ENCODE data around the gene TUT1.
"Not testable (repeated sequence)": the region's sequence is repeated elsewhere in the genome, so short reads cannot be mapped to it uniquely, and the experiment has no call there.

TUT1 gene

DNA sequence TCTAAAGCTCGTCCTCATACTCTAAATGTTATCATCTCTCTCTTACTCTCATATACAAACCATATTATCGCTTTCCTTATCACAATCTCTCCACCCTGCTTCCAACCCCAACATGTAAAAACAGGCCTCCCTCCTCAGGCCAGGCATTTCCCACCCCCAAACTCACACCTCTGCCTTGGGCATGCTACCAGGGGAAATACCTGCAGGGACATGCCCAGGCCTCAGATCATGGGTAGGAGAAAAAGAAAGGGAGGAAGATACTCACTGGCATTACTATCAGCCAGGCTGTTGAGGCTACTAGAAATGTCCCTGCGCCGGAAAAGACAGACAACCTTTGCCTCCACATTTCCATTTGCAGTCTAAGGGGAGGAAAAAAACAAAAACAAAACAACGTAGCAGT lies 8.6 kb upstream of the TUT1 start:
- H3K4me1 Mint-ChIP-seq (ENCODE audit: low read depth), result peaks cover 58% of the 10 kb centered on the region
- H3K4me3 Mint-ChIP-seq, result peak overlapping the region; percentile 94
- peak overlapping the region; percentile 93 for H3K27ac Mint-ChIP-seq
- H3K9me3 Mint-ChIP-seq, result no peaks in the 10 kb centered on the region
- DNase-seq, result no peak
- H3K27me3 Mint-ChIP-seq, result no peaks in the 10 kb centered on the region
- peaks cover 92% of the 10 kb centered on the region for H3K36me3 Mint-ChIP-seq (ENCODE audit: low read depth)

GRCh38 chr11:62599069-62599696 lies 7.9 kb upstream of the TUT1 start:
- H3K27me3 Mint-ChIP-seq, result no peaks in the 10 kb centered on the region
- peak; percentile 92 for DNase-seq
- H3K9me3 Mint-ChIP-seq, result no peaks in the 10 kb centered on the region
- peak overlapping the region; percentile 93 for H3K27ac Mint-ChIP-seq
- H3K4me1 Mint-ChIP-seq (ENCODE audit: low read depth), result peaks cover 62% of the 10 kb centered on the region
- peak overlapping the region; percentile 94 for H3K4me3 Mint-ChIP-seq
- H3K36me3 Mint-ChIP-seq (ENCODE audit: low read depth), result peaks cover 92% of the 10 kb centered on the region

GRCh38 chr11:62595124-62595523 lies 3.8 kb upstream of the TUT1 start:
- Mint-ChIP-seq H3K27ac (peak overlapping the region; percentile 93), H3K36me3 (ENCODE audit: low read depth) (peaks cover 95% of the 10 kb centered on the region), H3K4me3 (no peak overlapping the region)

DNA sequence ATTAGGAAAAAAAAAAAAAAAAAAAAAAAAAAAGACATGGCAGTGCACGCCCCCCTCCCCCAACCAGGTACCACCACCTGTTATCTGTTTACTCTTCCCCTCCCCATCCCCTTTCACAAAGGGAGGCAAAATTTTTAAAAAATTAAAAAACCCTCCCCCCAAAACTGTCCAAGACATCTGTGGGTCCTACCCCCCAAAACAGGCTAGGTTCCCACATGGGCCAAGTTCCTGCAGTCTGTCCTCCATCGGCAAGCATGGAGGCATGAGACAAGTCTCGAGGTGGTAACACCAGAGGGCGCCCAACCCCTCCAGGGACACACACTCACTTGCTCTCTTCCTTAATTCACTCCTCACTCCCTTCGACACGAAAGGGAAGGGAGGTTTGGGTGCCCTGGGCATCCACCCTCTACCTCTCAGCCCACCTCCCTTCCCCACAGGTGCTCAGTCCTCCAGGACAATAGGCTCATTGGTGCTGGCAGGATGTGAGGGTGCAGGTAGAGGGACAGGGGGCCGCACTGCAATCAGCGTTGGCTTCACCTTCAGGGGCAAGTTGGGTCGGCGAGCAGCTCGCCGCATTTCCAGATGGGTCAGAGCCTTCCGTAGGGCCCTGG lies 2.2 kb upstream of the TUT1 start:
- Mint-ChIP-seq H3K27ac (peak overlapping the region; percentile 93), H3K27me3 (no peaks in the 10 kb centered on the region), H3K36me3 (ENCODE audit: low read depth) (peaks cover 93% of the 10 kb centered on the region), H3K9me3 (no peaks in the 10 kb centered on the region), H3K4me1 (ENCODE audit: low read depth) (peaks cover 66% of the 10 kb centered on the region), H3K4me3 (peak overlapping the region; percentile 66)
- DNase-seq, result peak; percentile 81

More at GRCh38 chr11:62595124-62595523, 3.8 kb upstream of the TUT1 start:
- Mint-ChIP-seq H3K27me3 (no peaks in the 10 kb centered on the region), H3K4me1 (ENCODE audit: low read depth) (peaks cover 70% of the 10 kb centered on the region), H3K9me3 (no peaks in the 10 kb centered on the region)
- DNase-seq, result no peak

DNA sequence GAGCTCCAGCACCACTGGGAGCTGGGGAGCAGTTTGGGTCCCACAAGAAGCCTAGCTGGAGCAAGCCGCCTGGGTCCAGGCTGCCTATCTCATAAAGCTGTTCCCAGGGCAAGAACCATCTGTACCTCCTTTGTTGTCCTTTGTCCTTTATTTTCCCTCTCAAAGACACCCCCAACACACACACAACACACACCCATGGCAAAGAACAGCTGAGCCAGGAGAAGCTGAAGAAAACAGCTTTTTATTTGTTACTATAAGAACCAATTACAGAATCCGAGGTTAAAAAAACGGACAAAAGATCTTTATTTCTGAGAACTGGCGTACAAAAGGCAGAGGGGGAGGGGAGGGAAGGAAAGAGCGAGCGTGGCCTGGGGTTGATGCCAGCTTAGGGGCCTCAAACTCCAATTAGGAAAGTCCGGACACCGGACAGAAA lies 1.7 kb upstream of the TUT1 start:
- Mint-ChIP-seq H3K27ac (peak overlapping the region; percentile 97), H3K27me3 (no peaks in the 10 kb centered on the region), H3K36me3 (ENCODE audit: low read depth) (peaks cover 92% of the 10 kb centered on the region), H3K9me3 (no peaks in the 10 kb centered on the region), H3K4me1 (ENCODE audit: low read depth) (peaks cover 64% of the 10 kb centered on the region), H3K4me3 (peak overlapping the region; percentile 3)
- DNase-seq, result no peak

- H3K27ac Mint-ChIP-seq, result peak overlapping the region; percentile 97
- no peaks in the 10 kb centered on the region for H3K27me3 Mint-ChIP-seq
- DNase-seq, result no peak
- H3K4me3 Mint-ChIP-seq, result peak overlapping the region; percentile 97
- peaks cover 62% of the 10 kb centered on the region for H3K4me1 Mint-ChIP-seq (ENCODE audit: low read depth)
- H3K36me3 Mint-ChIP-seq (ENCODE audit: low read depth), result peaks cover 92% of the 10 kb centered on the region
- no peaks in the 10 kb centered on the region for H3K9me3 Mint-ChIP-seq
These were observed 958 bp upstream of the TUT1 start for GRCh38 chr11:62592146-62592815.

GRCh38 chr11:62588966-62589637 lies 2.2 kb downstream of the TUT1 start:
- Mint-ChIP-seq H3K27ac (peak overlapping the region; percentile 97), H3K27me3 (no peaks in the 10 kb centered on the region), H3K9me3 (no peaks in the 10 kb centered on the region), H3K4me1 (ENCODE audit: low read depth) (peaks cover 52% of the 10 kb centered on the region), H3K4me3 (peak overlapping the region; percentile 97), H3K36me3 (ENCODE audit: low read depth) (peaks cover 81% of the 10 kb centered on the region)
- no peak for DNase-seq

DNA sequence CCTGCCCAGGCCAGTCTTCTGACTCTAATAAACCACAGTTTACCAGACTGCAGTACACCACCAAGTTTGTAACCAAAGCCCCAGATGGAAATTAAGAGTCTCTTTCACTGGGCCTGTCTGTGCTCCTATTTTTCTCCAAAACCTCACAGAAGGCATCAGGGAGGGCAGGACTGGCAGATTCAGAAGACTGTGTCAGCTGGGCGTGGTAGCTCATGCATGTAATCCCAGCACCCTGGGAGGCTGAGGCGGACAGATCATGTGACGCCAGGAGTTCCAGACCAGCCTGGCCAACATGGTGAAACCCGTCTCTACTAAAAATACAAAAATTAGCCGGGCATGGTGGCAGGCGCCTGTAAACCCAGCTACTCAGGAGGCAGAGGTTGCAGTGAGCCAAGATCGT lies 6.0 kb downstream of the TUT1 start:
- not testable (repeated sequence) for DNase-seq, H3K9me3 Mint-ChIP-seq, H3K4me3 Mint-ChIP-seq, H3K27me3 Mint-ChIP-seq
- peaks cover 79% of the 10 kb centered on the region for H3K36me3 Mint-ChIP-seq (ENCODE audit: low read depth)
- H3K4me1 Mint-ChIP-seq (ENCODE audit: low read depth), result peaks cover 30% of the 10 kb centered on the region
- H3K27ac Mint-ChIP-seq, result peak overlapping the region; percentile 40

DNA sequence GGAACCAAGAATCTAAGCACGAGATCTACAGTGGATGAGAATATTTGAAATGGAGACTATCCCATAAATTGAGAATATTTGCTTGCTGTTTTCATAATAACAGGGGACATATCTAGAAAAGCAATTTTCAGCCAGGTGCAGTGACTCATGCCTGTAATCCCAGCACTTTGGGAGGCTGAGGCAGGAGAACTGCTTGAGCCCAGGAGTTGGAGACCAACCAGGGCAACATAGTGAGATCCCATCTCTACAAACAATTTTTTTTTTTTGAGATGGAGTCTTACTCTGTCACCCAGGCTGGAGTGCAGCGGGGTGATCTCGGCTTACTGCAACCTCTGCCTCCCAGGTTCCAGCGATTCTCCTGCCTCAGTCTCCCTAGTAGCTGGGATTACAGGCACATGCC lies 9.6 kb downstream of the TUT1 start:
- H3K27ac Mint-ChIP-seq, H3K27me3 Mint-ChIP-seq, H3K9me3 Mint-ChIP-seq, H3K4me3 Mint-ChIP-seq, DNase-seq: not testable (repeated sequence)
- Mint-ChIP-seq H3K36me3 (ENCODE audit: low read depth) (peaks cover 77% of the 10 kb centered on the region), H3K4me1 (ENCODE audit: low read depth) (peaks cover 10% of the 10 kb centered on the region)

DNA sequence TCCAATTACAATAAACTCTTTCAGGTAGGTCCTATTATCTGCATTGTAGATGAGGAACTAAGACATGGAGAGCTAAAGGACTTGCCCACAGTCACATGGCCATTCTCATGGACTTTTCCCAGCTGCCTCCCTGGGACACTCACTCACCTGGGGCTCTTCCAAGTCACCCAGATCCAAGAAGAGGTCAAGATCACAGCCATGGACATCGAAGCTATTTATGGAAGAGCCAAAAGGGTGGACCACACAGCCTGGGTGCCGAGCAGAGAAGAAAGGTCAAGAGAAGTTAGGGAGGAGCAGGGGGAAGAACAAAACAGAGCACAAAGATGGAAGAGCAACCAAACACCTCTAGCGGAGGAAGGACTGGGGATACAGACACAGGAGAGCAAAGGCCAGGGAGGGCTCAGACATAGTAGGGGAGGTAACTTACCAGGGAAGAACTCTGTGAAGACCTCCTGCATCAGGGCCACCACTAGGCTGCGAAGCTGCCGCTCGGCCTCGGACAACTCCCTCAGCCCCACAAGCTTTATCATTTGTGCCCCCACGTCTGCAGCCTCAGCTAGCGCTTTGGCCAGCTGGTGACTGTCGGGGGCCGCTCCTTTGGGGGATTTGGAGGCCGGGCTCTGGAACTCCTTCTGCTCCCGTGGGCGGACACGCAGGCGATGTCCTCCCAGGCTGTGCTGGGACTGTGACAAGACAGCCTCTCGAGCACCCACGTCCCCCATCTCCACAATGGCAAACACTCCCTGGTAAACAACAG lies 10.2 kb downstream of the TUT1 start:
- H3K36me3 Mint-ChIP-seq (ENCODE audit: low read depth), result peaks cover 78% of the 10 kb centered on the region
- H3K9me3 Mint-ChIP-seq, result no peaks in the 10 kb centered on the region
- no peak for DNase-seq
- H3K4me1 Mint-ChIP-seq (ENCODE audit: low read depth), result peaks cover 10% of the 10 kb centered on the region
- peak overlapping the region; percentile 23 for H3K27ac Mint-ChIP-seq
- H3K4me3 Mint-ChIP-seq, result no peak overlapping the region
- H3K27me3 Mint-ChIP-seq, result no peaks in the 10 kb centered on the region

DNA sequence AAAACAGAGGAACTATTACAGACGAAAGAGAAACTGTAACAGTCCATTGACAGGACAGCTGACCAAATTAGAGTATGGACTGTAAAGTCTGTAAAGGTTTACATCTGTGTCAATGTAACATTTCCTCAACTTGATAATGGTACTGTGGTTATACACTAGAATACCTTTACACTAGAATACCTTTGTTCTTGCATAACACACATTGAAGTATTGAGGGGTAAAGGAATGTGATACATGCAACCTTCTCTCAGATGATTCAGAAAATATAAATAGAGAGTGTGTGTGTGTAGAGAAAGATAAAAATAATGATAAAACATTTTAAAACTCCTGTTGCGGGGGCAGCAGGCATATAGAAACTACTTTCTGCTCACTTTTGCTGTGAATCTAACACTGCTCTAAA lies 12.1 kb downstream of the TUT1 start:
- Mint-ChIP-seq H3K4me1 (ENCODE audit: low read depth) (peaks cover 19% of the 10 kb centered on the region), H3K27ac (no peak overlapping the region), H3K4me3 (no peak overlapping the region), H3K9me3 (no peaks in the 10 kb centered on the region), H3K36me3 (ENCODE audit: low read depth) (peaks cover 87% of the 10 kb centered on the region), H3K27me3 (no peaks in the 10 kb centered on the region)
- no peak for DNase-seq

GRCh38 chr11:62578541-62578940 lies 12.8 kb downstream of the TUT1 start:
- Mint-ChIP-seq H3K27me3 (no peaks in the 10 kb centered on the region), H3K4me3 (no peak overlapping the region), H3K4me1 (ENCODE audit: low read depth) (peaks cover 19% of the 10 kb centered on the region), H3K36me3 (ENCODE audit: low read depth) (peaks cover 86% of the 10 kb centered on the region), H3K27ac (no peak overlapping the region), H3K9me3 (no peaks in the 10 kb centered on the region)
- no peak for DNase-seq

DNA sequence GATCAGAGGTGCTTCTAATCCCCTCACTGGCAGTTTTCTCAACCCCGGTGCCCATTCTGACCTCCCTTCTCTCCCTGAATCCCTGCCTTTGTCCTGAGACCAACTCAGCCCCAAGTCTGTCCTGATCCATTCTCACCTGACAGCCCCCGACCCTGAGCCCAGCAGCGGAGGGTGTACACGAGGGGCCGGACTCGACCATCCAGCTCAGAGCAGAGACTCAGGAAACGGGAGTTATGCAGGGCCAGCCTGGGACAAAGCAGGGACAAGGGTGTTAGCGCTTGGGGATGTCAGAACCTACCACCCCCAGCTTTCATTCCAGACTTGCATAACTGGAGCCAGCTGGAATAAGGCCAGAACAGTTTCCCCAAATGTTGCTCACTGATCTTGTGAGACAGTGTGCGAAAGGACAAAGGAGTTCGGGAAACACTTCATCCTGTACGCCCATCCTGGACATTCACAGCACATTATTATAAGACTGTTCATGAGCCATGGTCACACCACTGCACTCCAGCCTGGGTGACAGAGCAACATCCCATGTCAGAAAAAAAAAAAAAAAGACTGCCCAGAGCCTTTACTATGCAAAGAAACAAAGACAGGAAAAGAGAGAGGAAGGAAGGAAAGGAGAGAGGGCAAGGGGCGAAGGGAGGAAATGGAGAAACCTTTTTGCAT lies 14.1 kb downstream of the TUT1 start:
- peaks cover 88% of the 10 kb centered on the region for H3K36me3 Mint-ChIP-seq (ENCODE audit: low read depth)
- peak overlapping the region; percentile 60 for H3K27ac Mint-ChIP-seq

DNA sequence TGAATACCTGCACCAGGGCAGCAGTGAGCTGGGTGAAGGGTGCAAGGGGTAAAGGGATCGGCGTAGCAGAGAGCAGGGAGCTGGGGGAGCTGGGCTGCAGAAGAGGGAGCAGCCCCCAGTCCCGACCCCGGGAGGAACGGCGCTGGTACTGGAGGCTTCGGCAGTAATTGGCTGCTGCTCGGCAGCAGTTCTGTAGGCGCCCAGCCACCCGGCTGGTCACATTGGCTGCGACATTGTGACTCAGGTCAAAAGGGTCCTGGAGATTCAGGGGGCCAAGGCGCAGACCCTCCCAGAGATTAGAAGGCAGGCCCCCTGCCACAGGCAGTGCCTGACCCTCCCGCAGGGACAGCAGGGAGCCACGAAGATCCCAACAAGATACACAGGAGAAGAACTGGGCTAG lies 15.5 kb downstream of the TUT1 start:
- H3K27ac Mint-ChIP-seq, result peak overlapping the region; percentile 85
- no peaks in the 10 kb centered on the region for H3K9me3 Mint-ChIP-seq
- no peak for DNase-seq
- H3K4me3 Mint-ChIP-seq, result peak overlapping the region; percentile 99
- peaks cover 39% of the 10 kb centered on the region for H3K4me1 Mint-ChIP-seq (ENCODE audit: low read depth)
- H3K27me3 Mint-ChIP-seq, result no peaks in the 10 kb centered on the region
- peaks cover 88% of the 10 kb centered on the region for H3K36me3 Mint-ChIP-seq (ENCODE audit: low read depth)

More for the DNA sequence above, 14.1 kb downstream of the TUT1 start:
- Mint-ChIP-seq H3K27me3 (no peaks in the 10 kb centered on the region), H3K4me3 (no peak overlapping the region), H3K4me1 (ENCODE audit: low read depth) (peaks cover 26% of the 10 kb centered on the region), H3K9me3 (no peaks in the 10 kb centered on the region)
- no peak for DNase-seq
